ENCODE data around the gene STX19. TPM values are rescaled to one million over a fixed set of nuclear protein-coding genes. Genes with fewer than 3 reads are reported as not detected.
"Not testable (repeated sequence)": the region's sequence is repeated elsewhere in the genome, so short reads cannot be mapped to it uniquely, and the experiment has no call there.

Gene STX19
- total and polyA plus RNA-seq, 8 donors, result 1.7 to 7.5 (median 2.8) TPM

DNA sequence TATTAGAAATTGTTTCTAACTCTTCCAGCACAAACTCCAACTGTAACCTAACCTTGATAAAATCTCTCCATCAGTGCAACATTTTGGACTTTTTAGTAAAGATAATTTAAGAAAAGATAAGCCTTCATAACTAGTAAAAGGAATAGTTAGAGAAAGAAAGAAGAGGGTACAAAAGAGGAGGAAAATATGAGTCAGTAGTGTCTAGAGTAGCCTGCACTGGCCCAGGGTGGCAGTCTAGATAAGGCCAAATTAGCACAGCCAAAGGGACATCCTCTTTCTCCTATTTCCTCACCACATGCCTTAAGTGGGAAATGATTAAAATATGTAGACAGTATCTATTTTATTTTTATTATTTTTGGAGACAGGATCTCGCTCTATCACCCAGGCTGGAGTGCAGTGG is 58.4 kb downstream of the STX19 start:
- TF ChIP-seq, protein P1, sequence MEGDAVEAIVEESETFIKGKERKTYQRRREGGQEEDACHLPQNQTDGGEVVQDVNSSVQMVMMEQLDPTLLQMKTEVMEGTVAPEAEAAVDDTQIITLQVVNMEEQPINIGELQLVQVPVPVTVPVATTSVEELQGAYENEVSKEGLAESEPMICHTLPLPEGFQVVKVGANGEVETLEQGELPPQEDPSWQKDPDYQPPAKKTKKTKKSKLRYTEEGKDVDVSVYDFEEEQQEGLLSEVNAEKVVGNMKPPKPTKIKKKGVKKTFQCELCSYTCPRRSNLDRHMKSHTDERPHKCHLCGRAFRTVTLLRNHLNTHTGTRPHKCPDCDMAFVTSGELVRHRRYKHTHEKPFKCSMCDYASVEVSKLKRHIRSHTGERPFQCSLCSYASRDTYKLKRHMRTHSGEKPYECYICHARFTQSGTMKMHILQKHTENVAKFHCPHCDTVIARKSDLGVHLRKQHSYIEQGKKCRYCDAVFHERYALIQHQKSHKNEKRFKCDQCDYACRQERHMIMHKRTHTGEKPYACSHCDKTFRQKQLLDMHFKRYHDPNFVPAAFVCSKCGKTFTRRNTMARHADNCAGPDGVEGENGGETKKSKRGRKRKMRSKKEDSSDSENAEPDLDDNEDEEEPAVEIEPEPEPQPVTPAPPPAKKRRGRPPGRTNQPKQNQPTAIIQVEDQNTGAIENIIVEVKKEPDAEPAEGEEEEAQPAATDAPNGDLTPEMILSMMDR (IDR thresholded peaks at IDR 0.05), result no peak
- intact Hi-C loops (cut with DNase I), result no loop called here
- H3K27ac ChIP-seq, result no peak overlapping the region
- H3K4me3 ChIP-seq, result no peak overlapping the region
- no peaks in the 10 kb centered on the region for H3K27me3 ChIP-seq
- H3K36me3 ChIP-seq, result no peaks in the 10 kb centered on the region
- peaks cover 0 to 3% (median 0%) of the 10 kb centered on the region in 3 donors for H3K4me1 ChIP-seq
- no peaks in the 10 kb centered on the region for H3K9me3 ChIP-seq
- ATAC-seq (no peak), DNase-seq (no peak), FAIRE-seq (no peak)
- WGBS, 2 donors, result 98 to 100% methylated on average over 1 of the region's 1 CpG

DNA sequence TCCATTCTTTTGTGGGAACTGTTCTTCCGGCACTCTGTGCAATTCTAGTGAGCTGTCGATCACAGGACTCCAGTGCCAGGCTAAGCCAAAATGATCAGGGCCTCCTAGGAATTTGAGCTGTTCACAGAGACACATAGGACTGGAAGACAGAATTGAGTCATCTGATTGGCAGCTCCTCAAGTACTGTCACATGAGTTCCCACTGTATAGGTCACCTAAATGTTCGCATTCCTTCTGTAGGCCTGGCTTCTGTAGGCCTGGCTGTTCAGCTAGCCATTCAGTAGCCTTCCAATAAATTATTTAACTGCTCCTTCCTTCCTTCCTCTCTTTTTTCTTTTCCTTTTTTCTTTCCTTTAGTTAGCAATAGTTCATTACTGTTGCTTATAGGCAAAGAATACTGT is 59.0 kb downstream of the STX19 start:
- H3K27me3 ChIP-seq, result no peaks in the 10 kb centered on the region
- no peaks in the 10 kb centered on the region for H3K9me3 ChIP-seq
- peaks cover 0 to 3% (median 0%) of the 10 kb centered on the region in 3 donors for H3K4me1 ChIP-seq
- FAIRE-seq (no peak), ATAC-seq (no peak), DNase-seq (no peak)
- intact Hi-C loops (cut with DNase I), result no loop called here
- no peak overlapping the region for H3K4me3 ChIP-seq
- 60% methylated on average over 3 of the region's 3 CpGs for WGBS, 2 donors
- no peaks in the 10 kb centered on the region for H3K36me3 ChIP-seq
- TF ChIP-seq, protein P1 (IDR thresholded peaks at IDR 0.05), result no peak
- no peak overlapping the region for H3K27ac ChIP-seq

DNA sequence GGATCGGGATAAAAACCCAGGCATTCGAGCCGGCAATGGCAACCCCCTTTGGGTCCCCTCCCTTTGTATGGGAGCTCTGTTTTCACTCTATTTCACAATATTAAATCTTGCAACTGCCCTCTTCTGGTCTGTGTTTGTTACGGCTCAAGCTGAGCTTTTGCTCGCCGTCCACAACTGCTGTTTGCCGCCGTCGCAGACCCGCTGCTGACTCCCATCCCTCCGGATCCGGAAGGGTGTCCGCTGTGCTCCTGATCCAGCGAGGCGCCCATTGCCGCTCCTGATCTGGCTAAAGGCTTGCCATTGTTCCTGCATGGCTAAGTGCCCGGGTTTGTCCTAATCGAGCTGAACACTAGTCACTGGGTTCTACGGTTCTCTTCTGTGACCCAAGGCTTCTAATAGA is 63.3 kb downstream of the STX19 start:
- intact Hi-C loops (cut with DNase I); H3K27ac ChIP-seq; FAIRE-seq; DNase-seq; H3K4me1 ChIP-seq; H3K9me3 ChIP-seq; H3K27me3 ChIP-seq; H3K36me3 ChIP-seq; ATAC-seq; H3K4me3 ChIP-seq: not testable (repeated sequence)
- 93 to 96% methylated on average over 19 of the region's 19 CpGs for WGBS, 2 donors

Other genes with a start within 250 kb of the STX19 start
- 10 to 100 TPM in 1 of 6 donors, 1 to 10 TPM in 5; 1.4 to 11.1 (median 5.3) TPM for gene PROS1, start 54.7 kb downstream of the STX19 start, total RNA-seq
- 1 to 10 TPM; 1.6 to 6.4 TPM for gene PROS1, start 54.7 kb downstream of the STX19 start, polyA plus RNA-seq
- 1 to 10 TPM; 2.1 to 6.1 (median 3.5) TPM for gene ARL13B, start 48.4 kb downstream of the STX19 start, total RNA-seq
- gene ARL13B, start 48.4 kb downstream of the STX19 start, polyA plus RNA-seq, result 1 to 10 TPM; 1.9 to 3.4 TPM
- 1 to 10 TPM; 3.0 to 5.0 (median 4.0) TPM for gene DHFR2, start 34.3 kb upstream of the STX19 start, total RNA-seq
- 1 to 10 TPM; 1.9 to 3.6 TPM for gene DHFR2, start 34.3 kb upstream of the STX19 start, polyA plus RNA-seq
- gene NSUN3, start 34.5 kb upstream of the STX19 start, total RNA-seq, result 1 to 10 TPM; 4.5 to 9.7 (median 5.8) TPM
- gene NSUN3, start 34.5 kb upstream of the STX19 start, polyA plus RNA-seq, result 1 to 10 TPM; 3.3 to 4.1 TPM